ENCODE results near the gene MYO5C.

- TF ChIP-seq POLR2A (IDR thresholded peaks at IDR 0.05) = no peak
- no peak for TF ChIP-seq CTCF (IDR thresholded peaks at IDR 0.05)
Observed at GRCh38 chr15:52290800-52291199, 4.8 kb downstream of the MYO5C start.

All from upper lobe of left lung (tissue), 4 donors.